Astrocyte (in vitro differentiated cells and primary cell): ENCODE results near the gene CFAP52.

Source experiments
- CTCF ChIP-seq: IDR thresholded peaks from 2 replicates; pipeline ENCODE4 v1.5.1; 2011; ENCODE audit warnings: low read depth, mild to moderate bottlenecking, inconsistent platforms, low read length, moderate library complexity; ENCODE audit not compliant: insufficient read depth
- EZH2 ChIP-seq: IDR thresholded peaks from 2 replicates; pipeline ENCODE4 v1.6.1; 2012; ENCODE audit warnings: mild to moderate bottlenecking, low read length, inconsistent platforms; ENCODE audit not compliant: insufficient read depth

GRCh38 chr17:9668517-9668916 lies 92.1 kb downstream of the CFAP52 start:
- TF ChIP-seq CTCF (no peak), EZH2 (no peak)
